Astrocyte (in vitro differentiated cells and primary cell): ENCODE data around the gene E2F2. TPM values are rescaled to one million over a fixed set of nuclear protein-coding genes. Genes with fewer than 3 reads are reported as not detected.

Experiments
- DNase-seq: peaks from one replicate; pipeline ENCODE4 v3.0.0-alpha.2; 2010; ENCODE audit warnings: low read depth
- FAIRE-seq: peaks from 2 replicates; lab custom pipeline; 2011; peaks lifted over from hg19 to GRCh38; lab: Jason Lieb, UNC
- H2AFZ ChIP-seq: 2 replicates; pipeline ENCODE4 v1.6.0; 2012; ENCODE audit warnings: low read depth, low read length, inconsistent platforms
- H3K27ac ChIP-seq: 2 replicates; pipeline ENCODE4 v1.5.1; 2011; ENCODE audit warnings: low read depth, low read length, inconsistent platforms
- H3K27me3 ChIP-seq: 2 replicates; pipeline ENCODE4 v1.6.0; 2011; ENCODE audit warnings: low read length, inconsistent platforms; ENCODE audit not compliant: insufficient read depth
- H3K36me3 ChIP-seq: 2 replicates; pipeline ENCODE4 v1.5.1; 2011; ENCODE audit warnings: low read length, inconsistent platforms; ENCODE audit not compliant: insufficient read depth
- H3K4me1 ChIP-seq: 2 replicates; pipeline ENCODE4 v1.5.1; 2011; ENCODE audit warnings: low read length, inconsistent platforms; ENCODE audit not compliant: insufficient read depth
- H3K4me2 ChIP-seq: 2 replicates; pipeline ENCODE4 v1.6.0; 2012; ENCODE audit warnings: low read length, inconsistent platforms
- H3K4me3 ChIP-seq: 2 replicates; pipeline ENCODE4 v1.5.1; 2011; ENCODE audit warnings: low read depth, mild to moderate bottlenecking, low read length, inconsistent platforms; ENCODE audit not compliant: insufficient read depth
- H3K79me2 ChIP-seq: 2 replicates; pipeline ENCODE4 v1.6.0; 2012; ENCODE audit warnings: mild to moderate bottlenecking, low read length, inconsistent platforms; ENCODE audit not compliant: insufficient read depth
- H3K9ac ChIP-seq: 2 replicates; pipeline ENCODE4 v1.6.0; 2012; ENCODE audit warnings: mild to moderate bottlenecking, low read length, inconsistent platforms
- H3K9me3 ChIP-seq: 2 replicates; pipeline ENCODE4 v1.5.1; 2012; ENCODE audit warnings: low read depth, mild to moderate bottlenecking, low read length, inconsistent platforms; ENCODE audit not compliant: insufficient read depth
- H4K20me1 ChIP-seq: 2 replicates; pipeline ENCODE4 v1.6.0; 2012; ENCODE audit warnings: low read length, inconsistent platforms; ENCODE audit not compliant: insufficient read depth
- H3K27ac Mint-ChIP-seq: one replicate; pipeline ENCODE4 v1.8.0; 2021; ENCODE audit warnings: mild to moderate bottlenecking, mixed read lengths; ENCODE audit not compliant: unreplicated experiment
- H3K27me3 Mint-ChIP-seq: one replicate; pipeline ENCODE4 v1.8.0; 2021; ENCODE audit warnings: low read depth, mixed read lengths; ENCODE audit not compliant: unreplicated experiment
- H3K36me3 Mint-ChIP-seq: one replicate; pipeline ENCODE4 v1.8.0; 2021; ENCODE audit warnings: low read depth, mixed read lengths; ENCODE audit not compliant: unreplicated experiment
- H3K4me1 Mint-ChIP-seq: one replicate; pipeline ENCODE4 v1.8.0; 2021; ENCODE audit warnings: low read depth, mixed read lengths; ENCODE audit not compliant: unreplicated experiment
- H3K4me3 Mint-ChIP-seq: one replicate; pipeline ENCODE4 v1.8.0; 2021; ENCODE audit warnings: mild to moderate bottlenecking, moderate library complexity, mixed read lengths; ENCODE audit not compliant: unreplicated experiment
- H3K9me3 Mint-ChIP-seq: one replicate; pipeline ENCODE4 v1.8.0; 2021; ENCODE audit warnings: mild to moderate bottlenecking, mixed read lengths; ENCODE audit not compliant: unreplicated experiment
- CTCF ChIP-seq: IDR thresholded peaks from 2 replicates; pipeline ENCODE4 v1.5.1; 2011; ENCODE audit warnings: low read depth, mild to moderate bottlenecking, inconsistent platforms, low read length, moderate library complexity; ENCODE audit not compliant: insufficient read depth
- EZH2 ChIP-seq: IDR thresholded peaks from 2 replicates; pipeline ENCODE4 v1.6.1; 2012; ENCODE audit warnings: mild to moderate bottlenecking, low read length, inconsistent platforms; ENCODE audit not compliant: insufficient read depth
- total RNA-seq: library from RNA; stranded (reverse); gene quantifications from 2 replicates; pipeline ENCODE4 v1.2.1, GENCODE V29; 2021

Gene E2F2
- total RNA-seq, 1 donor from 2014 or later: 0.11 TPM

GRCh38 chr1:23469372-23469982, 61.6 kb downstream of the E2F2 start:
- Mint-ChIP-seq H3K4me3 (no peak overlapping the region), H3K27me3 (no peaks in the 10 kb centered on the region), H3K9me3 (no peaks in the 10 kb centered on the region), H3K36me3 (peaks cover 7% of the 10 kb centered on the region), H3K27ac (no peak overlapping the region), H3K4me1 (peaks cover 26% of the 10 kb centered on the region)
- no peaks in the 10 kb centered on the region for H3K36me3 ChIP-seq
- H3K4me3 ChIP-seq: no peak overlapping the region
- H3K27me3 ChIP-seq: no peaks in the 10 kb centered on the region
- peaks cover 60% of the 10 kb centered on the region for H4K20me1 ChIP-seq
- TF ChIP-seq CTCF (no peak), EZH2 (no peak)
- no peak overlapping the region for H3K9ac ChIP-seq
- no peaks in the 10 kb centered on the region for H3K9me3 ChIP-seq
- DNase-seq (no peak), FAIRE-seq (peak; percentile 39)
- H3K79me2 ChIP-seq: peaks cover 3% of the 10 kb centered on the region
- no peak overlapping the region for H3K27ac ChIP-seq
- H3K4me2 ChIP-seq: no peak overlapping the region
- H3K4me1 ChIP-seq: peaks cover 8% of the 10 kb centered on the region
- H2AFZ ChIP-seq: no peak overlapping the region

- H3K4me2 ChIP-seq: no peak overlapping the region
- H3K27me3 ChIP-seq: no peaks in the 10 kb centered on the region
- DNase-seq (no peak), FAIRE-seq (no peak)
- no peak overlapping the region for H3K27ac ChIP-seq
- no peak overlapping the region for H3K9ac ChIP-seq
- peaks cover 3% of the 10 kb centered on the region for H3K4me1 ChIP-seq
- Mint-ChIP-seq H3K27ac (no peak overlapping the region), H3K4me1 (peaks cover 12% of the 10 kb centered on the region), H3K4me3 (no peak overlapping the region), H3K27me3 (no peaks in the 10 kb centered on the region), H3K9me3 (no peaks in the 10 kb centered on the region), H3K36me3 (no peaks in the 10 kb centered on the region)
- H2AFZ ChIP-seq: no peak overlapping the region
- no peak for TF ChIP-seq EZH2
- TF ChIP-seq CTCF: no peak
- H3K4me3 ChIP-seq: no peak overlapping the region
- H3K36me3 ChIP-seq: no peaks in the 10 kb centered on the region
- peaks cover 41% of the 10 kb centered on the region for H4K20me1 ChIP-seq
- H3K79me2 ChIP-seq: peaks cover 3% of the 10 kb centered on the region
- H3K9me3 ChIP-seq: no peaks in the 10 kb centered on the region
Measured at GRCh38 chr1:23466423-23466989, 64.5 kb downstream of the E2F2 start.

- Mint-ChIP-seq H3K27me3 (no peaks in the 10 kb centered on the region), H3K36me3 (no peaks in the 10 kb centered on the region), H3K4me1 (peaks cover 4% of the 10 kb centered on the region), H3K4me3 (no peak overlapping the region), H3K9me3 (no peaks in the 10 kb centered on the region), H3K27ac (no peak overlapping the region)
- H3K9ac ChIP-seq: no peak overlapping the region
- H3K9me3 ChIP-seq: no peaks in the 10 kb centered on the region
- DNase-seq (no peak), FAIRE-seq (no peak)
- no peak for TF ChIP-seq CTCF
- no peak for TF ChIP-seq EZH2
- no peaks in the 10 kb centered on the region for H3K36me3 ChIP-seq
- no peak overlapping the region for H3K27ac ChIP-seq
- H3K4me3 ChIP-seq: no peak overlapping the region
- H3K4me1 ChIP-seq: no peaks in the 10 kb centered on the region
- no peak overlapping the region for H2AFZ ChIP-seq
- H3K4me2 ChIP-seq: no peak overlapping the region
- peaks cover 19% of the 10 kb centered on the region for H4K20me1 ChIP-seq
- H3K27me3 ChIP-seq: no peaks in the 10 kb centered on the region
- peaks cover 3% of the 10 kb centered on the region for H3K79me2 ChIP-seq
Measured at GRCh38 chr1:23463286-23463685, 67.7 kb downstream of the E2F2 start.
